ENCODE results near the gene PCDHA2. TPM values are rescaled to one million over a fixed set of nuclear protein-coding genes. Genes with fewer than 3 reads are reported as not detected.
"Not testable (repeated sequence)": the region's sequence is repeated elsewhere in the genome, so short reads cannot be mapped to it uniquely, and the experiment has no call there.

Gene PCDHA2
- total RNA-seq, 2 experiments from 2014 or later, result not detected

DNA sequence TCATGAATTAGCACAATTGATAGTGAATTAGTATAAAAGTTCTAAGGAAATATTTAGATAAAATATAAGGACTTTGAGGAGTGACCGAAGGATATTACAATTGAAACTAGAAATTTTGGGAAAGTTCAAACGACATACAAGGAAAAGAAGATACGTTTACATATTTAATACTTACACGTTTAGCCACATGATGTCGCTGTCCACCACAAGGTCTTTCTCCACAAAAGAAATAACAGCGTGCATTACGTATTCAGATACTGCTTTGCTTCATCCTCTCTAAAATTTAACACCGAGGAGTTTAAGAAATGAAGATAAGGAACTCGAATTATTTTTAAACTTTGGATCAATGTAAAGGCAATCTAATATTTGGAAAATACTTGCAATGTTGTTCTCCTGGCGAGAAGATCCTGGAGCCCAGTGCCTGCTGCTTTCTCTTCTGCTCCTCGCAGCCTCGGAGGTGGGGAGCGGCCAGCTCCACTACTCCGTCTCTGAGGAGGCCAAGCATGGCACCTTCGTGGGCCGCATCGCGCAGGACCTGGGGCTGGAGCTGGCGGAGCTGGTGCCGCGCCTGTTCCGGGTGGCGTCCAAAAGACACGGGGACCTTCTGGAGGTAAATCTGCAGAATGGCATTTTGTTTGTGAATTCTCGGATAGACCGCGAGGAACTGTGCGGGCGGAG is 6.3 kb downstream of the PCDHA2 start, which contains the start of gene PCDHA3:
Gene PCDHA3, plus strand, starts transcription at position 242 of the 678 bp plus-strand sequence.
- CTCF ChIA-PET, result no interaction called here
- Mint-ChIP-seq H3K27me3 (no peaks in the 10 kb centered on the region), H3K4me3 (no peak within 1 kb of the TSS), H3K27ac (no peak within 1 kb of the TSS), H3K36me3 (ENCODE audit: low read depth) (peaks cover 5% of the 10 kb centered on the region), H3K4me1 (no peaks in the 10 kb centered on the region), H3K9me3 (peaks cover 20% of the 10 kb centered on the region)
- POLR2A ChIA-PET, result no interaction called here
- DNase-seq, result no peak

DNA sequence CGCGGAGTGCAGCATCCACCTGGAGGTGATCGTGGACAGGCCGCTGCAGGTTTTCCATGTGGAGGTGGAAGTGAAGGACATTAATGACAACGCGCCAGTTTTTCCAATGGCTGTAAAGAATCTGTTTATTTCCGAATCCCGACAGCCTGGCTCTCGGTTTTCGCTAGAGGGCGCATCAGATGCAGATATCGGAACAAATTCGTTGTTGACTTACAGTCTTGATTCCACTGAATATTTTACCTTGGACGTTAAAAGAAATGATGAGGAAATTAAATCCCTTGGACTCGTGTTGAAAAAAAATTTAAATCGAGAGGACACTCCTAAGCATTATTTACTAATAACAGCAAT is 6.8 kb downstream of the PCDHA2 start:
- Mint-ChIP-seq H3K4me3 (no peak overlapping the region), H3K36me3 (ENCODE audit: low read depth) (peaks cover 5% of the 10 kb centered on the region), H3K9me3 (peaks cover 20% of the 10 kb centered on the region), H3K27me3 (no peaks in the 10 kb centered on the region), H3K4me1 (no peaks in the 10 kb centered on the region), H3K27ac (no peak overlapping the region)
- POLR2A ChIA-PET, result no interaction called here
- DNase-seq, result no peak
- CTCF ChIA-PET, result no interaction called here

DNA sequence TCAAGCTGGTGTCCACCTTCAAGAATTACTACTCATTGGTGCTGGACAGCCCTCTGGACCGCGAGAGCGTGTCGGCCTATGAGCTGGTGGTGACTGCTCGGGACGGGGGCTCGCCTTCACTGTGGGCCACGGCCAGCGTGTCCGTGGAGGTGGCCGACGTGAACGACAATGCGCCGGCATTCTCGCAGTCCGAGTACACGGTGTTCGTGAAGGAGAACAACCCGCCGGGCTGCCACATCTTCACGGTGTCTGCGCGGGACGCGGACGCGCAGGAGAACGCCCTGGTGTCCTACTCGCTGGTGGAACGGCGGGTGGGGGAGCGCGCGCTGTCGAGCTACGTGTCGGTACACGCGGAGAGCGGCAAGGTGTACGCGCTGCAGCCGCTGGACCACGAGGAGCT is 7.7 kb downstream of the PCDHA2 start:
- H3K4me3 Mint-ChIP-seq; H3K36me3 Mint-ChIP-seq (ENCODE audit: low read depth); H3K27me3 Mint-ChIP-seq; CTCF ChIA-PET; H3K27ac Mint-ChIP-seq; POLR2A ChIA-PET; H3K4me1 Mint-ChIP-seq; DNase-seq: not testable (repeated sequence)
- peaks cover 23% of the 10 kb centered on the region for H3K9me3 Mint-ChIP-seq

DNA sequence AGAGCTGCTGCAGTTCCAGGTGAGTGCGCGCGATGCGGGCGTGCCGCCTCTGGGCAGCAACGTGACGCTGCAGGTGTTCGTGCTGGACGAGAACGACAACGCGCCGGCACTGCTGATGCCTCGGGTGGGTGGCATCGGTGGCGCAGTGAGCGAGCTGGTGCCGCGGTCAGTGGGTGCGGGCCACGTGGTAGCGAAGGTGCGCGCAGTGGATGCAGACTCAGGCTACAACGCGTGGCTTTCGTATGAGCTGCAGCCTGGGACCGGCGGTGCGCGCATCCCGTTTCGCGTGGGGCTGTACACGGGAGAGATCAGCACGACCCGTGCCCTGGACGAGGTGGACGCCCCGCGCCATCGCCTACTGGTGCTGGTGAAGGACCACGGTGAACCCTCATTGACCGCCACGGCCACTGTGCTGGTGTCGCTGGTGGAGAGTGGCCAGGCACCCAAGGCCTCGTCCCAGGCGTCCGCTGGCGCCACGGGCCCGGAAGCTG is 8.2 kb downstream of the PCDHA2 start:
- no peak overlapping the region for H3K27ac Mint-ChIP-seq
- no peaks in the 10 kb centered on the region for H3K4me1 Mint-ChIP-seq
- POLR2A ChIA-PET, result no interaction called here
- CTCF ChIA-PET, result no interaction called here
- no peaks in the 10 kb centered on the region for H3K27me3 Mint-ChIP-seq
- H3K4me3 Mint-ChIP-seq, result no peak overlapping the region
- no peak for DNase-seq
- H3K36me3 Mint-ChIP-seq (ENCODE audit: low read depth), result peaks cover 7% of the 10 kb centered on the region
- peaks cover 26% of the 10 kb centered on the region for H3K9me3 Mint-ChIP-seq

DNA sequence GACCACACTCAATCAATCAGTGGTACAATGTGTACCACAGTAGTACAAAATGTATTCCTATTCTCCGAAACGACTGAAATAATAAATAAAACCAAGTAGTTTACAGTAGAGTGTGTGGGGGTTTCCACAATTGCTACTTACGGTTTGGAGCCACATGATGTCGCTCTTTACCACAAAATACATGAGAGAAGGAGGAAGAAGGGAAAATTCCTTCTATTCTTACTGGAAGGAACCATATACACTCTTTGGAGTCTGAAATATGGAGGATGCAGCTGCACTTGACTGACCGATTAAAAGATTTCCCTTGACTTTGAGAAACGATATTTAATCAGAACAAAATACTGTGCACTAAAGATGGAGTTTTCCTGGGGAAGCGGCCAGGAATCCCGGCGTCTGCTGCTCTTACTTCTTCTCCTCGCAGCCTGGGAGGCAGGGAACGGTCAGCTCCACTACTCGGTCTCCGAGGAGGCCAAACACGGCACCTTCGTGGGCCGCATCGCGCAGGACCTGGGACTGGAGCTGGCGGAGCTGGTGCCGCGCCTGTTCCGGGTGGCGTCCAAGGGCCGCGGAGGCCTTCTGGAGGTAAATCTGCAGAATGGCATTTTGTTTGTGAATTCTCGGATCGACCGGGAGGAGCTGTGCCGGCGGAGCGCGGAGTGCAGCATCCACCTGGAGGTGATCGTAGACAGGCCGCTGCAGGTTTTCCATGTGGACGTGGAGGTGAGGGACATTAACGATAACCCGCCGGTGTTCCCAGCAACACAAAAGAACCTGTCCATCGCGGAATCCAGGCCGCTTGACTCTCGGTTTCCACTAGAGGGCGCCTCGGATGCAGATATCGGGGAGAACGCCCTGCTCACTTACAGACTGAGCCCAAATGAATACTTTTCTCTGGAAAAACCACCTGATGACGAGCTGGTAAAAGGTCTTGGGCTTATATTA is 12.5 kb downstream of the PCDHA2 start, which contains the start of gene PCDHA4:
Gene PCDHA4, plus strand, starts transcription at position 235 of the 942 bp plus-strand sequence.
- H3K36me3 Mint-ChIP-seq (ENCODE audit: low read depth), result peaks cover 7% of the 10 kb centered on the region
- ChIA-PET POLR2A (no interaction called here), CTCF (no interaction called here)
- no peaks in the 10 kb centered on the region for H3K4me1 Mint-ChIP-seq
- H3K9me3 Mint-ChIP-seq, result peaks cover 26% of the 10 kb centered on the region
- DNase-seq, result no peak
- no peak within 1 kb of the TSS for H3K27ac Mint-ChIP-seq
- H3K4me3 Mint-ChIP-seq, result no peak within 1 kb of the TSS
- no peaks in the 10 kb centered on the region for H3K27me3 Mint-ChIP-seq

DNA sequence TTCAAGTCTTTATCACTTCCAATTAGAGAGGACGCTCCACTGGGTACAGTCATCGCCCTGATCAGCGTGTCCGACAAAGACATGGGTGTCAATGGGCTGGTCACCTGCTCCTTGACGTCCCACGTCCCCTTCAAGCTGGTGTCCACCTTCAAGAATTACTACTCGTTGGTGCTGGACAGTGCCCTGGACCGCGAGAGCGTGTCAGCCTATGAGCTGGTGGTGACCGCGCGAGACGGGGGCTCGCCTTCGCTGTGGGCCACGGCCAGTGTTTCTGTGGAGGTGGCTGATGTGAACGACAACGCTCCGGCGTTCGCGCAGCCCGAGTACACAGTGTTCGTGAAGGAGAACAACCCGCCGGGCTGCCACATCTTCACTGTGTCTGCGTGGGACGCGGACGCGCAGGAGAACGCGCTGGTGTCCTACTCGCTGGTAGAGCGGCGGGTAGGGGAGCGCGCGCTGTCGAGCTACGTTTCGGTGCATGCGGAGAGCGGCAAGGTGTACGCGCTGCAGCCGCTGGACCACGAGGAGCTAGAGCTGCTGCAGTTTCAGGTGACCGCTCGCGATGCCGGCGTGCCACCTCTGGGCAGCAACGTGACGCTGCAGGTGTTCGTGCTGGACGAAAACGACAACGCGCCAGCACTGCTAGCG is 13.7 kb downstream of the PCDHA2 start:
- CTCF ChIA-PET; H3K4me3 Mint-ChIP-seq; H3K36me3 Mint-ChIP-seq (ENCODE audit: low read depth); DNase-seq; H3K27me3 Mint-ChIP-seq; H3K27ac Mint-ChIP-seq; H3K4me1 Mint-ChIP-seq; POLR2A ChIA-PET: not testable (repeated sequence)
- peaks cover 23% of the 10 kb centered on the region for H3K9me3 Mint-ChIP-seq

DNA sequence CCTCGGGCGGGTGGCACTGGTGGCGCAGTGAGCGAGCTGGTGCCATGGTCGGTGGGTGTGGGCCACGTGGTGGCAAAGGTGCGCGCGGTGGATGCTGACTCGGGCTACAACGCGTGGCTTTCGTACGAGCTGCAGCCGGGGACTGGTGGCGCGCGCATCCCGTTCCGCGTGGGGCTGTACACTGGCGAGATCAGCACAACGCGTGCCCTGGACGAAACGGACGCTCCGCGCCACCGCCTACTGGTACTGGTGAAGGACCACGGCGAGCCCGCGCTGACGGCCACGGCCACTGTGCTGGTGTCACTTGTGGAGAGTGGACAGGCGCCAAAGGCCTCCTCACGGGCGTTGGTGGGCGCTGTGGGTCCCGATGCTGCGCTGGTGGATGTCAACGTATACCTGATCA is 14.2 kb downstream of the PCDHA2 start:
- CTCF ChIA-PET, result no interaction called here
- Mint-ChIP-seq H3K4me1 (no peaks in the 10 kb centered on the region), H3K4me3 (no peak overlapping the region), H3K27me3 (no peaks in the 10 kb centered on the region), H3K9me3 (peaks cover 20% of the 10 kb centered on the region), H3K36me3 (ENCODE audit: low read depth) (peaks cover 2% of the 10 kb centered on the region), H3K27ac (no peak overlapping the region)
- DNase-seq, result no peak
- POLR2A ChIA-PET, result no interaction called here

DNA sequence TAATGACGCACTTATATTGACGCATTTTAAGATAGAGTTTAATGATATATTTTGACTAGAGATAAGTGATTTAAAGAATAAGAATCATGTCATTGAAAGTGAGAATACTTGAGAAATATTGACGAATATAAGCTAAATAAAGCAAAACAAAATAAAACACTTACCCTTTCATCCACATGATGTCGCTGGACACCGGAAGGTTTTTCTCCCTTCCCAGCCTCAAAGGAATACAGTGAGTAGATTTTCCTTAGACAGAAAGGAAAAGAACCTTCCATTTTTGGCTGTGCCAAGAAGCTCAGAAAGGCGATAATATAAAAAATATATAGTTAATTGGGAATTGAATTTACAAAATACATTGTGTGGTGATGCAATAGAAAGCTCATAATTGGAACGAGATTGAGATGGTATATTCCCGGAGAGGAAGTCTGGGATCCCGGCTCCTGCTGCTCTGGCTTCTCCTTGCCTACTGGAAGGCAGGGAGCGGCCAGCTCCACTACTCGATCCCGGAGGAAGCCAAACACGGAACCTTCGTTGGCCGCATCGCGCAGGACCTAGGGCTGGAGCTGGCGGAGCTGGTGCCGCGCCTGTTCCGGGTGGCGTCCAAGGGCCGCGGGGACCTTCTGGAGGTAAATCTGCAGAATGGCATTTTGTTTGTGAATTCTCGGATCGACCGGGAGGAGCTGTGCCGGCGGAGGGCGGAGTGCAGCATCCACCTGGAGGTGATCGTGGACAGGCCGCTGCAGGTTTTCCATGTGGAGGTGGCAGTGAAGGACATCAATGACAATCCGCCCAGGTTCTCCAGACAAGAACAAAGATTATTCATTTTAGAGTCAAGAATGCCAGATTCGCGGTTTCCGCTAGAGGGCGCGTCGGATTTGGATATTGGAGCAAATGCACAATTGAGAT is 27.0 kb downstream of the PCDHA2 start, which contains the start of gene PCDHA5:
Gene PCDHA5, plus strand, starts transcription at position 239 of the 906 bp plus-strand sequence.
- POLR2A ChIA-PET, result no interaction called here
- H3K9me3 Mint-ChIP-seq, result peaks cover 8% of the 10 kb centered on the region
- DNase-seq, result no peak
- no peaks in the 10 kb centered on the region for H3K4me1 Mint-ChIP-seq
- H3K27ac Mint-ChIP-seq, result no peak within 1 kb of the TSS
- CTCF ChIA-PET, result interaction anchor here (1.3 to 1.5 kb wide), 2 partner anchors 9 to 16 kb away, joined by 3 to 4 read pairs; no protein-coding TSS in a partner anchor
- H3K4me3 Mint-ChIP-seq, result no peak within 1 kb of the TSS
- H3K27me3 Mint-ChIP-seq, result no peaks in the 10 kb centered on the region
- H3K36me3 Mint-ChIP-seq (ENCODE audit: low read depth), result no peaks in the 10 kb centered on the region

DNA sequence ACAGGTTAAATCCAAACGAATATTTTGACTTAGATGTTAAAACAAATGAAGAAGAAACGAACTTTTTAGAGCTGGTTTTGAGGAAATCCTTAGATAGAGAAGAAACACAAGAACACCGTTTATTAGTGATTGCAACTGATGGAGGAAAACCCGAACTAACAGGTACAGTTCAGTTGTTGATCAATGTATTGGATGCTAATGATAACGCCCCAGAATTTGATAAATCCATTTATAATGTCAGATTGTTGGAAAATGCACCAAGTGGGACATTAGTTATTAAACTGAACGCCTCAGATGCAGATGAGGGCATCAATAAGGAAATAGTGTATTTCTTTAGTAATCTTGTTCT is 27.6 kb downstream of the PCDHA2 start:
- Mint-ChIP-seq H3K4me3 (no peak overlapping the region), H3K36me3 (ENCODE audit: low read depth) (no peaks in the 10 kb centered on the region), H3K4me1 (no peaks in the 10 kb centered on the region), H3K27ac (no peak overlapping the region), H3K27me3 (no peaks in the 10 kb centered on the region), H3K9me3 (peaks cover 11% of the 10 kb centered on the region)
- ChIA-PET CTCF (interaction anchor here (1.3 to 1.5 kb wide), 2 partner anchors 10 to 17 kb away, joined by 3 to 4 read pairs; no protein-coding TSS in a partner anchor), POLR2A (no interaction called here)
- DNase-seq, result no peak

DNA sequence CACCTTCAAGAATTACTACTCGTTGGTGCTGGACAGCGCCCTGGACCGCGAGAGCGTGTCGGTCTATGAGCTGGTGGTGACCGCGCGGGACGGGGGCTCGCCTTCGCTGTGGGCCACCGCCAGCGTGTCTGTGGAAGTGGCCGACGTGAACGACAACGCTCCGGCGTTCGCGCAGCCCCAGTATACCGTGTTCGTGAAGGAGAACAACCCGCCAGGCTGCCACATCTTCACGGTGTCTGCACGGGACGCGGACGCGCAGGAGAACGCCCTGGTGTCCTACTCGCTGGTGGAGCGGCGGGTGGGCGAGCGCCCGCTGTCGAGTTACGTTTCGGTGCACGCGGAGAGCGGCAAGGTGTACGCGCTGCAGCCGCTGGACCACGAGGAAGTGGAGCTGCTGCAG is 28.3 kb downstream of the PCDHA2 start:
- DNase-seq; H3K4me1 Mint-ChIP-seq; H3K27me3 Mint-ChIP-seq; POLR2A ChIA-PET; H3K4me3 Mint-ChIP-seq; CTCF ChIA-PET; H3K27ac Mint-ChIP-seq; H3K36me3 Mint-ChIP-seq (ENCODE audit: low read depth): not testable (repeated sequence)
- peaks cover 14% of the 10 kb centered on the region for H3K9me3 Mint-ChIP-seq

DNA sequence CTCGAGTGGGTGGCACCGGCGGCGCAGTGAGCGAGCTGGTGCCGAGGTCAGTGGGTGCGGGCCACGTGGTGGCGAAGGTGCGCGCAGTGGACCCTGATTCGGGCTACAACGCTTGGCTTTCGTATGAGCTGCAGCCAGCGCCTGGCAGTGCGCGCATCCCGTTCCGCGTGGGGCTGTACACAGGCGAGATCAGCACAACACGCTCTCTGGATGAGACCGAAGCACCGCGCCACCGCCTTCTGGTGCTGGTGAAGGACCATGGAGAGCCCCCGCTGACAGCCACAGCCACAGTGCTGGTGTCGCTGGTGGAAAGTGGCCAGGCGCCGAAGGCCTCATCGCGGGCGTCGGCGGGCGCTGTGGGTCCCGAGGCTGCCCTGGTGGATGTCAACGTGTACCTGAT is 28.8 kb downstream of the PCDHA2 start:
- POLR2A ChIA-PET, result no interaction called here
- peaks cover 16% of the 10 kb centered on the region for H3K9me3 Mint-ChIP-seq
- no peaks in the 10 kb centered on the region for H3K4me1 Mint-ChIP-seq
- H3K27me3 Mint-ChIP-seq, result no peaks in the 10 kb centered on the region
- CTCF ChIA-PET, result no interaction called here
- H3K27ac Mint-ChIP-seq, result no peak overlapping the region
- H3K4me3 Mint-ChIP-seq, result no peak overlapping the region
- peaks cover 5% of the 10 kb centered on the region for H3K36me3 Mint-ChIP-seq (ENCODE audit: low read depth)
- DNase-seq, result no peak

DNA sequence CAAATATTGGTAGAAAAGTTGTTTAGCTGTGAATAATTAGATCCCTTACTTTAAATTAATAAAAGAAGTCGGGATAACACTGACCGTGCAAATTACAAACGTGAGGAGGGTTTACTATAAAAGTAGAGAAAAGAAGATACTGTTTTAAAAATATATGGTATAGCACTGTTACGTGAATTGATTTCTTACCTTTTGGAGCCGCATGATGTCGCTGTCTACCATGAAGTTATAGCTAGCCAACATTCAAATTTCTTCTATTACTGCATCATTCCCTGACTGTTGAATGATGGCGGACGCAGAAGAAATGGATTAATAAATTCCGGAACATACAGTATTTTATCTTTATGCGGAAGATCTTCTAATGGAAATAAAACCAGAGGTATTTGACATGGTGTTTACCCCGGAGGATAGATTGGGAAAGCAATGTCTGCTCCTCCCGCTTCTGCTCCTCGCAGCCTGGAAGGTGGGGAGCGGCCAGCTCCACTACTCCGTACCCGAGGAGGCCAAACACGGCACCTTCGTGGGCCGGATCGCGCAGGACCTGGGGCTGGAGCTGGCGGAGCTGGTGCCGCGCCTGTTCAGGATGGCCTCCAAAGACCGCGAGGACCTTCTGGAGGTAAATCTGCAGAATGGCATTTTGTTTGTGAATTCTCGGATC is 33.2 kb downstream of the PCDHA2 start, which contains the start of gene PCDHA6:
Gene PCDHA6, plus strand, starts transcription at position 257 of the 658 bp plus-strand sequence. Its CDS starts 132 bp downstream, at position 389.
- no peak within 1 kb of the TSS for H3K4me3 Mint-ChIP-seq

More for the DNA sequence above, 33.2 kb downstream of the PCDHA2 start, which contains the start of gene PCDHA6:
- Mint-ChIP-seq H3K9me3 (peaks cover 17% of the 10 kb centered on the region), H3K4me1 (no peaks in the 10 kb centered on the region), H3K36me3 (ENCODE audit: low read depth) (peaks cover 8% of the 10 kb centered on the region), H3K27me3 (peaks cover 4% of the 10 kb centered on the region), H3K27ac (no peak within 1 kb of the TSS)
- ChIA-PET CTCF (no interaction called here), POLR2A (no interaction called here)
- DNase-seq, result no peak
